ENCODE data around the gene LRRC63. TPM values are rescaled to one million over a fixed set of nuclear protein-coding genes. Genes with fewer than 3 reads are reported as not detected.

LRRC63 gene
- total RNA-seq, 1 experiment from 2014 or later = not detected

- Histone ChIP-seq H3K4me1 (ENCODE audit: control insufficient read depth in 1 of 2, insufficient read depth in 2 of 2, low read length in 2 of 2) (no peaks in the 10 kb centered on the region), H3K36me3 (ENCODE audit: control insufficient read depth in 1 of 2, insufficient read depth in 2 of 2, low read length in 2 of 2) (no peaks in the 10 kb centered on the region), H3K4me3 (replicated peaks in 1 of 2; ENCODE audit: low read depth in 1 of 2, low read length in 2 of 2) (no peak overlapping the region), H3K79me2 (ENCODE audit: insufficient read depth, low read length) (no peaks in the 10 kb centered on the region), H3K4me2 (ENCODE audit: low read length) (no peak overlapping the region), H3K9me3 (ENCODE audit: control insufficient read depth in 1 of 2, insufficient read depth in 1 of 2, low read depth in 1 of 2, low read length in 2 of 2) (no peaks in the 10 kb centered on the region), H3K27me3 (ENCODE audit: insufficient read depth, low read length) (no peaks in the 10 kb centered on the region), H3K9ac (ENCODE audit: low read length) (no peak overlapping the region), H2AFZ (ENCODE audit: low read depth, low read length, poor library complexity, severe bottlenecking) (no peak overlapping the region), H3K9me2 (ENCODE audit: insufficient read depth) (no peaks in the 10 kb centered on the region), H4K20me1 (ENCODE audit: insufficient read depth) (no peaks in the 10 kb centered on the region), H3K27ac (ENCODE audit: low read depth, low read length) (no peak overlapping the region)
- no TSS peak for BruUV-seq (replicated peaks)
- DNase-seq (ENCODE audit: low read depth, low spot score) (no peak), ATAC-seq (no peak)
- no peak for TF ChIP-seq POLR2A (IDR thresholded peaks at IDR 0.05; ENCODE audit: borderline replicate concordance, extremely low read depth, insufficient read depth, insufficient read length)
- TF ChIP-seq SRF (IDR thresholded peaks at IDR 0.05; ENCODE audit: low read depth) = no peak
- no peak for TF ChIP-seq YY1 (IDR thresholded peaks at IDR 0.05; ENCODE audit: extremely low read depth, insufficient replicate concordance, low read depth, low read length)
- no peak for TF ChIP-seq CEBPB (IDR thresholded peaks at IDR 0.05; ENCODE audit: low read depth)
- no peak for TF ChIP-seq EZH2phosphoT487 (IDR thresholded peaks at IDR 0.05; ENCODE audit: borderline replicate concordance)
- no peak for TF ChIP-seq SP1 (IDR thresholded peaks at IDR 0.05; ENCODE audit: low read depth)
- no peak for TF ChIP-seq ELF1 (IDR thresholded peaks at IDR 0.05; ENCODE audit: borderline replicate concordance, low read depth)
- no peak for TF ChIP-seq FOSL1 (IDR thresholded peaks at IDR 0.05; ENCODE audit: low read depth)
- TF ChIP-seq POLR2AphosphoS5 (IDR thresholded peaks at IDR 0.05; ENCODE audit: low read depth, low read length) = no peak
- no peak for TF ChIP-seq TCF7L2 (IDR thresholded peaks at IDR 0.05; ENCODE audit: borderline replicate concordance, extremely low read depth, insufficient read depth, insufficient read length)
- TF ChIP-seq MAX (IDR thresholded peaks at IDR 0.05) = no peak
- TF ChIP-seq ZBTB33 (IDR thresholded peaks at IDR 0.05; ENCODE audit: extremely low read depth, insufficient replicate concordance, low read length) = no peak
- TF ChIP-seq JUND (IDR thresholded peaks at IDR 0.05) = no peak
- TF ChIP-seq CTCF (IDR thresholded peaks at IDR 0.05 in 2 of 3, conservative IDR thresholded peaks at IDR 0.05 in 1 of 3; ENCODE audit: borderline replicate concordance in 1 of 3, insufficient read depth in 1 of 3, low read depth in 2 of 3, low read length in 2 of 3) = no peak
- TF ChIP-seq EGR1 (IDR thresholded peaks at IDR 0.05; ENCODE audit: low read depth) = no peak
- no peak for TF ChIP-seq SIN3A (IDR thresholded peaks at IDR 0.05; ENCODE audit: low read depth)
- no peak for TF ChIP-seq CBX3 (IDR thresholded peaks at IDR 0.05; ENCODE audit: low read depth)
- TF ChIP-seq RAD21 (IDR thresholded peaks at IDR 0.05; ENCODE audit: low read depth) = no peak
- no peak for TF ChIP-seq REST (IDR thresholded peaks at IDR 0.05; ENCODE audit: low read depth)
- ChIA-PET CTCF (no interaction called here), RAD21 (ENCODE audit: low non-redundant PET in 1 of 2, low total read pairs in 2 of 2, uncharacterized antibody in 2 of 2, unreplicated experiment in 2 of 2) (no interaction called here), POLR2A (no interaction called here)
- intact Hi-C loops (cut with micrococcal nuclease) = no loop called here
Measured at GRCh38 chr13:46206143-46206542, 5.6 kb upstream of the LRRC63 start.

Measured in HCT116 (cell line).